Mammary epithelial cell (primary cell): ENCODE measurements around the gene FDXR.

Source experiments
- CTCF ChIP-seq, 2 donors: IDR thresholded peaks in 1 of 2; conservative IDR thresholded peaks in 1 of 2; 2 replicates each; pipeline ENCODE4 v1.5.1; 2011 to 2012; ENCODE audit warnings: inconsistent platforms in 2 of 2, low read length in 2 of 2, mild to moderate bottlenecking in 2 of 2, control low read depth in 1 of 2, low read depth in 1 of 2; ENCODE audit not compliant: insufficient read depth in 1 of 2; ENCODE audit errors: extremely low read depth in 1 of 2
- EZH2 ChIP-seq: IDR thresholded peaks from 2 replicates; pipeline ENCODE4 v1.6.1; 2012; ENCODE audit warnings: low read length, inconsistent platforms, borderline replicate concordance

DNA sequence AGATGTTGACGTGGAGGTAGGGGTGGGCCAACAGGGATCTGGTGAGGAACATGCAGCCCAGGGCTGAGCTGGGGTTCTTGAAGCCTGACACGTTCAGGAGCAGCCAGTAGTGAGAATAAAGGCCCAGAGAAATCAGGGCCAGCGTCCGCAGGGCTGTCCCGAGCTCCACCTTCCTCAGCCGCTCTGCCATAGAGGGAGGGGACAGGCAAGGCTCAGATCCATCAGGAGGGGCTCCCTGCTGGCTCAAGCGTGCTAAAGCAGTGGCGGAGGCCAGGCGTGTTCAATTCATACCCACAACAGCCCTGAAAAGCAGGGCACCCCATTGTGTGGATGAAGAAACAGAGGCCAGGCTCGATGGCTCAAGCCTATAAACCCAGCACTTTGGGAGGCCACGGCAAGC, 8.3 kb upstream of the FDXR start:
- TF ChIP-seq CTCF (conservative IDR thresholded peaks at IDR 0.05 in 1 of 2, IDR thresholded peaks at IDR 0.05 in 1 of 2; ENCODE audit: extremely low read depth in 1 of 2, insufficient read depth in 1 of 2, low read depth in 1 of 2, low read length in 2 of 2) (no peak), EZH2 (no peak)
